Thymus (tissue), 11 donors: Measurements from ENCODE around the gene CCDC81. TPM values are rescaled to one million over a fixed set of nuclear protein-coding genes. Genes with fewer than 3 reads are reported as not detected.

Source experiments
- DNase-seq, 9 donors: peaks; one replicate each; pipeline ENCODE4 v3.0.0-alpha.2; 2013; ENCODE audit warnings: low spot score in 9 of 9, low read depth in 6 of 9, missing footprints in 1 of 9
- H3K27ac ChIP-seq, 2 donors: one replicate each; pipeline ENCODE4 v1.5.1; 2013; ENCODE audit warnings: control low read depth in 1 of 2, low read depth in 1 of 2, low read length in 1 of 2, mild to moderate bottlenecking in 1 of 2, moderate library complexity in 1 of 2
- H3K27me3 ChIP-seq, 2 donors: one replicate each; pipeline ENCODE4 v1.5.1; 2013; ENCODE audit warnings: low read length in 1 of 2; ENCODE audit not compliant: control insufficient read depth in 2 of 2, insufficient read depth in 1 of 2
- H3K36me3 ChIP-seq, 2 donors: one replicate each; pipeline ENCODE4 v1.5.1; 2013; ENCODE audit warnings: low read length in 1 of 2, mild to moderate bottlenecking in 1 of 2, moderate library complexity in 1 of 2; ENCODE audit not compliant: control insufficient read depth in 2 of 2, insufficient read depth in 2 of 2
- H3K4me1 ChIP-seq, 2 donors: one replicate each; pipeline ENCODE4 v1.5.1; 2013; ENCODE audit warnings: low read length in 2 of 2; ENCODE audit not compliant: control insufficient read depth in 2 of 2, insufficient read depth in 2 of 2
- H3K4me3 ChIP-seq, 2 donors: one replicate each; pipeline ENCODE4 v1.5.1; 2013; ENCODE audit warnings: low read length in 2 of 2, control low read depth in 1 of 2, mild to moderate bottlenecking in 1 of 2
- H3K9me3 ChIP-seq, 2 donors: one replicate each; pipeline ENCODE4 v1.5.1; 2013; ENCODE audit warnings: low read length in 1 of 2, mild to moderate bottlenecking in 1 of 2; ENCODE audit not compliant: control insufficient read depth in 2 of 2, insufficient read depth in 1 of 2
- WGBS: extraction: QIAGEN DNeasy Blood & Tissue Kit; methylation state at CpG from one replicate; pipeline ENCODE4 v1.1.7; 2013; 5-methylcytosine and 5-hydroxymethylcytosine counted together
- polyA plus RNA-seq: library from polyadenylated mRNA; stranded (reverse); fragments of 200-250 nt; gene quantifications from one replicate; pipeline ENCODE4 v1.2.3, GENCODE V29; 2013
- total RNA-seq: library from RNA; stranded (reverse); fragments of 120-200 nt; gene quantifications from one replicate; pipeline ENCODE4 v1.2.4, GENCODE V29; 2013
- donor health status: healthy.

CCDC81 gene
- total and polyA plus RNA-seq, 2 donors: 0.52 to 0.84 TPM

- H3K4me3 ChIP-seq: no peak overlapping the region
- DNase-seq: no peak
- H3K27ac ChIP-seq: no peak overlapping the region
- no peaks in the 10 kb centered on the region for H3K4me1 ChIP-seq
- H3K27me3 ChIP-seq: no peaks in the 10 kb centered on the region
- H3K36me3 ChIP-seq: no peaks in the 10 kb centered on the region
- WGBS: 94% methylated on average over 2 of the region's 2 CpGs
- H3K9me3 ChIP-seq: no peaks in the 10 kb centered on the region
Observed at GRCh38 chr11:86380295-86381059, 5.8 kb downstream of the CCDC81 start.

- no peak overlapping the region for H3K4me3 ChIP-seq
- H3K9me3 ChIP-seq: no peaks in the 10 kb centered on the region
- no peaks in the 10 kb centered on the region for H3K4me1 ChIP-seq
- whole genome bisulfite sequencing: 97% methylated on average over 5 of the region's 5 CpGs
- no peak for DNase-seq
- no peaks in the 10 kb centered on the region for H3K27me3 ChIP-seq
- no peak overlapping the region for H3K27ac ChIP-seq
- H3K36me3 ChIP-seq: no peaks in the 10 kb centered on the region
Observed at GRCh38 chr11:86383041-86383955, 8.6 kb downstream of the CCDC81 start.

GRCh38 chr11:86386283-86386682 lies 11.6 kb downstream of the CCDC81 start:
- H3K36me3 ChIP-seq: no peaks in the 10 kb centered on the region
- no peaks in the 10 kb centered on the region for H3K9me3 ChIP-seq
- WGBS: 93% methylated on average over 2 of the region's 2 CpGs
- H3K4me3 ChIP-seq: no peak overlapping the region
- no peaks in the 10 kb centered on the region for H3K4me1 ChIP-seq
- no peaks in the 10 kb centered on the region for H3K27me3 ChIP-seq
- DNase-seq: no peak
- H3K27ac ChIP-seq: no peak overlapping the region

- Histone ChIP-seq H3K4me3 (no peak overlapping the region), H3K36me3 (no peaks in the 10 kb centered on the region), H3K27me3 (no peaks in the 10 kb centered on the region), H3K4me1 (no peaks in the 10 kb centered on the region), H3K27ac (no peak overlapping the region), H3K9me3 (no peaks in the 10 kb centered on the region)
- 90% methylated on average over 2 of the region's 2 CpGs for WGBS
- no peak for DNase-seq
Observed at GRCh38 chr11:86386746-86387145, 12.1 kb downstream of the CCDC81 start.

DNA sequence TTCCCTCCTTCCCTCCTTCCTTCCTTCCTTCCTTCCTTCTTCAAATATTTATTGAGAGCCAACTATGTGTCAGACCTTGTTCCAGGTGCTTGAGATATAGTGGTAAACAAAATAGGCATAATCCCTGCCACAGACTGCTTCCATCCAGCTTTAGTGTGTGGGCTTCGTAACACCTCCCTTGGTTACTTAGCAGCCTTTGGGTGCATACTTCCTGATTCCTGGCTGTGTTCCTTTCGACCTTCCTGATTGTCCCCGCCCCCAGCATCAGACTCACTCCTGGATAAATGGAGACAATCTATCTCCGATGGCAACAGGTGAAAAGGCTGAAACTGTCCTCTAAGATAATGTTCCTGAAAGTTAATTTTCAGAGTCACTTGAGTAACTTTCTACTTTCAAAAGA lies 13.5 kb downstream of the CCDC81 start:
- H3K4me1 ChIP-seq: no peaks in the 10 kb centered on the region
- no peak for DNase-seq
- no peaks in the 10 kb centered on the region for H3K9me3 ChIP-seq
- 83% methylated on average over 4 of the region's 4 CpGs for WGBS
- no peak overlapping the region for H3K27ac ChIP-seq
- H3K4me3 ChIP-seq: no peak overlapping the region
- no peaks in the 10 kb centered on the region for H3K27me3 ChIP-seq
- H3K36me3 ChIP-seq: no peaks in the 10 kb centered on the region

GRCh38 chr11:86390487-86390886 lies 15.8 kb downstream of the CCDC81 start:
- DNase-seq: no peak
- Histone ChIP-seq H3K27ac (no peak overlapping the region), H3K9me3 (no peaks in the 10 kb centered on the region), H3K27me3 (no peaks in the 10 kb centered on the region), H3K4me1 (no peaks in the 10 kb centered on the region), H3K36me3 (no peaks in the 10 kb centered on the region), H3K4me3 (no peak overlapping the region)
- 97% methylated on average over 3 of the region's 3 CpGs for WGBS

GRCh38 chr11:86395061-86395551 lies 20.4 kb downstream of the CCDC81 start:
- DNase-seq: no peak
- 83% methylated on average over 6 of the region's 6 CpGs for WGBS
- no peaks in the 10 kb centered on the region for H3K27me3 ChIP-seq
- H3K4me3 ChIP-seq: no peak overlapping the region
- H3K27ac ChIP-seq: no peak overlapping the region
- no peaks in the 10 kb centered on the region for H3K4me1 ChIP-seq
- H3K9me3 ChIP-seq: no peaks in the 10 kb centered on the region
- no peaks in the 10 kb centered on the region for H3K36me3 ChIP-seq

- Histone ChIP-seq H3K4me1 (no peaks in the 10 kb centered on the region), H3K27me3 (no peaks in the 10 kb centered on the region), H3K4me3 (no peak overlapping the region), H3K9me3 (no peaks in the 10 kb centered on the region), H3K36me3 (no peaks in the 10 kb centered on the region), H3K27ac (no peak overlapping the region)
- WGBS: 98% methylated on average over 2 of the region's 2 CpGs
- DNase-seq: no peak
Observed at GRCh38 chr11:86396396-86396795, 21.7 kb downstream of the CCDC81 start.

DNA sequence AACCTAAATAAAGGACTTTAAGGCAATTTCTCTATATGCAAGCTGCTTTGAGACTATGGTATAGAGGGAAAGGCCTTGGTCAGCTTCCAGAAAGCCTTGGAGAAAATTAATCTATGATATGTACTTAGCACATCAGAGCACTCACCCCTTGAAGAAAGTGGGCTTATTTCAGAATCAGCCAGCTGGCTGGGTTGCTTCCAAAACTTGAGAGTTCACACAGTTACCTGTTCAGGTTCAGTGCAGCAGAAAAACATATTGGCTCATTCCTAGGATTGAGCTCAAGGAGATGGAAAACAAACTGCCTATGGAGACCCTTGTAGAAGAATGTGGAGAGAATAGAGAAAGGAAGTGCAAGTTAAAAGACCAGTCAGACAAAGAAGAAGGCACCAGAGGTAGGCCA lies 22.7 kb downstream of the CCDC81 start:
- H3K4me1 ChIP-seq: no peaks in the 10 kb centered on the region
- no peak for DNase-seq
- no peak overlapping the region for H3K27ac ChIP-seq
- H3K9me3 ChIP-seq: no peaks in the 10 kb centered on the region
- no peaks in the 10 kb centered on the region for H3K36me3 ChIP-seq
- no peaks in the 10 kb centered on the region for H3K27me3 ChIP-seq
- no peak overlapping the region for H3K4me3 ChIP-seq
